GM12875 (cell line): Measurements from ENCODE around the gene KRTAP12-2.
"Not testable (repeated sequence)": the region's sequence is repeated elsewhere in the genome, so short reads cannot be mapped to it uniquely, and the experiment has no call there.

Experiments used
- H3K4me3 ChIP-seq: one replicate; pipeline ENCODE4 v1.5.1; 2011; ENCODE audit warnings: low read depth, low read length, control low read depth
- TF ChIP-seq, protein P1 (sequence below): IDR thresholded peaks from 2 replicates; pipeline ENCODE4 v1.5.1; 2011; ENCODE audit warnings: low read depth, mild to moderate bottlenecking, control low read depth, inconsistent platforms, low read length, moderate library complexity, borderline replicate concordance; ENCODE audit not compliant: insufficient read depth

KRTAP12-2 gene

DNA sequence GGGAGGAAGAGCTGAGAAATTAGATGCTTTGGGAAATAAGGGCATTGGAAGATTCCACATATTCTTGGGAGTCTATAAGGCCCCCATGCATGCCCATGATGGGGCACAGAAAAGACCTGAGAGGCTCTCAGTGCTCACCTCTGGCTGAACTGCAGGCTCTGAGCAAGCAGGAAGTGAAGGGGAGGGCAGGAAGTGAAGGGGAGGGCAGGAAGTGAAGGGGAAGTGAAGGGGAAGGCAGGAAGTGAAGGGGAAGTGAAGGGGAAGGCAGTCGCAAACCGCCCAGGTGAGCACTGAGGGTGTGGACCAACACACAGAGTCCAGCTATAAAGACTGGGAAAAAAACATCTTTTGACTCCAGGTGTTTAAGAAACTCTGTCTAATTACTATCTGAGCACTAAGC is 36.3 kb downstream of the KRTAP12-2 start:
- H3K4me3 ChIP-seq: no peak overlapping the region
- TF ChIP-seq, protein P1, sequence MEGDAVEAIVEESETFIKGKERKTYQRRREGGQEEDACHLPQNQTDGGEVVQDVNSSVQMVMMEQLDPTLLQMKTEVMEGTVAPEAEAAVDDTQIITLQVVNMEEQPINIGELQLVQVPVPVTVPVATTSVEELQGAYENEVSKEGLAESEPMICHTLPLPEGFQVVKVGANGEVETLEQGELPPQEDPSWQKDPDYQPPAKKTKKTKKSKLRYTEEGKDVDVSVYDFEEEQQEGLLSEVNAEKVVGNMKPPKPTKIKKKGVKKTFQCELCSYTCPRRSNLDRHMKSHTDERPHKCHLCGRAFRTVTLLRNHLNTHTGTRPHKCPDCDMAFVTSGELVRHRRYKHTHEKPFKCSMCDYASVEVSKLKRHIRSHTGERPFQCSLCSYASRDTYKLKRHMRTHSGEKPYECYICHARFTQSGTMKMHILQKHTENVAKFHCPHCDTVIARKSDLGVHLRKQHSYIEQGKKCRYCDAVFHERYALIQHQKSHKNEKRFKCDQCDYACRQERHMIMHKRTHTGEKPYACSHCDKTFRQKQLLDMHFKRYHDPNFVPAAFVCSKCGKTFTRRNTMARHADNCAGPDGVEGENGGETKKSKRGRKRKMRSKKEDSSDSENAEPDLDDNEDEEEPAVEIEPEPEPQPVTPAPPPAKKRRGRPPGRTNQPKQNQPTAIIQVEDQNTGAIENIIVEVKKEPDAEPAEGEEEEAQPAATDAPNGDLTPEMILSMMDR: no peak

DNA sequence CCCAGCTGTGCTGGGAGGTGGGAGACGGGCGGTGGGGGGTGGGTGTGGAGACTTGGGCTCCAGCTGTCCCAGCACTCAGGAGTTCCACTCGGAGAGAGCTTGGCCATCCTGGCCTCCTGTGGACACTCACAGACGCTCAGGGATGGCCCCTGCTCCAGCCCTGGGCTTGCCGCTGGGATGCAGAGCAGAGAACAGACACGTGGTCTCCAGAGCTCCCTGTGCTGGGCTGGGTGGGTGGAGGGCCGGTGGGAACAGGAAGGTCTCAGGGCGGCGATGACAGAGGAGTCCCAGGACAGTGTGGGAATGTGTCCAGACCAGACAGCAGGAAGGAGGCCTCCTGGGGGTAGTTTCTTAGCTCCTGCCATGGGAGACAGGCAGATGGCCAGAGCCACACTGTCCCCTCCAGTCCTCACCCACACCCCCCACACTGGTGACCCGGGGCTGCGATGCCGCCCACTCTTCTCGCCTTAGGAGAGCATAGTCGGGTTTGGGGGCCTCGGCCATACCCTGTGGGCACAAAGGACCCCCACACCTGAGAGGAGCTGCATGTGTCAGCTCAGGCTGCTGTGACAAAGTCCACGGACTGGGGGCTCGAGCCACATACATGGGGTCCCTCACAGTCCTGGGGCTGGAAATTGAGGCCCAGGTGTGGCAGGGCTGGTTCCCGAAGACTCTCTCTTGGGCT is 37.9 kb downstream of the KRTAP12-2 start:
- H3K4me3 ChIP-seq: no peak overlapping the region
- TF ChIP-seq, protein P1: no peak

DNA sequence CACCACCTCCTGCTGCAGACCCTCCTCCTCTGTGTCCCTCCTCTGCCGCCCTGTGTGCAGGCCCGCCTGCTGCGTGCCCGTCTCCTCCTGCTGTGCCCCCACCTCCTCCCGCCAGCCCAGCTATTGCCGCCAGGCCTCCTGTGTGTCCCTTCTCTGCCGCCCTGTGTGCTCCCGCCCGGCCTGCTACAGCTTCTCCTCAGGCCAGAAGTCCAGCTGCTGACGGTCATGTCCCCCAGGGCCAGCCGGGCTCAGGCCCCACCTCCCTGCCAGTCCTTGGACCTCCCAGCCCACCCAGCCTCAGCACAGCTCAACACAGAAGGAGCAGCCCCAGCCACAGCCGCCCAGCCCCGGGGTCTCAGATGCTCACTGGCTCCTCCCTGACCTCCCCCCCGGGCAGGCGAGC is 38.9 kb downstream of the KRTAP12-2 start:
- H3K4me3 ChIP-seq: not testable (repeated sequence)

DNA sequence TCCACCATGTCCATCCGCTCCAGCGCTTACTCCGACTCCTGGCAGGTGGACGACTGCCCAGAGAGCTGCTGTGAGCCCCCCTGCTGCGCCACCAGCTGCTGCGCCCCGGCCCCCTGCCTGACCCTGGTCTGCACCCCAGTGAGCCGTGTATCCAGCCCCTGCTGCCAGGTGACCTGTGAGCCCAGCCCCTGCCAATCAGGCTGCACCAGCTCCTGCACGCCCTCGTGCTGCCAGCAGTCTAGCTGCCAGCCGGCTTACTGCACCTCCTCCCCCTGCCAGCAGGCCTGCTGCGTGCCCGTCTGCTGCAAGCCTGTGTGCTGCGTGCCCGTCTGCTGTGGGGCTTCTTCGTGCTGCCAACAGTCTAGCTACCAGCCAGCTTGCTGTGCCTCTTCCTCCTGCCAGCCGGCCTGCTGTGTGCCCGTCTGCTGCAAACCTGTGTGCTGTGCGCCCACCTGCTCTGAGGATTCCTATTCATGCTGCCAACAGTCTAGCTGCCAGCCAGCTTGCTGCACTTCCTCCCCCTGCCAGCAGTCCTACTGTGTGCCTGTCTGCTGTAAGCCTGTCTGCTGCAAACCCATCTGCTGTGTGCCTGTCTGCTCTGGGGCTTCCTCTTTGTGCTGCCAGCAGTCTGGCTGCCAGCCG is 39.4 kb downstream of the KRTAP12-2 start:
- not testable (repeated sequence) for H3K4me3 ChIP-seq

DNA sequence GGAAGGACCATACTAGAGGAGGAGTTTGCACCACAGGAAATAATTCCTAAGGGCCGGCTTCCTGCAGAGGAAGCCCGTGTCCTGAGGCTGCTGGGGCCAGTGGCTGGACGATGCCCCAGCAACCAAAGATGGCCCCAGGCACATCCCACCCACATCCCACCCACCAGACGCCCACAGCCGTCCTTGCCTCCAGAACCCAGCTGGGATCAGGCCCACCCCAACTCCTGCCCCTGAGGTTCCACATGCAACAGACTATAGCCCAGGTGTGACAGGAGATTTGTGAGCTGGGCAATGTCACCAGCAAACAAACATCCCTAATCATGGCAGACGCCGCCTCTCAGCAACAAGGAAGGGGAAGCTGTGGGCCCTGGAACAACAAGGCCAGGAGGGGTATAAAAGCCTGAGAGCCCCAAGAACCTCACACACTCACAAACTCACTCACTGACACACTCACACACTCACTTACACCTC is 40.0 kb downstream of the KRTAP12-2 start, which contains the start of gene KRTAP10-9:
KRTAP10-9 (plus strand) TSS at position 421 of the 471 bp plus-strand sequence. CDS start 79 bp downstream, outside the sequence.
- TF ChIP-seq, protein P1: no peak
- H3K4me3 ChIP-seq: no peak within 1 kb of the TSS

DNA sequence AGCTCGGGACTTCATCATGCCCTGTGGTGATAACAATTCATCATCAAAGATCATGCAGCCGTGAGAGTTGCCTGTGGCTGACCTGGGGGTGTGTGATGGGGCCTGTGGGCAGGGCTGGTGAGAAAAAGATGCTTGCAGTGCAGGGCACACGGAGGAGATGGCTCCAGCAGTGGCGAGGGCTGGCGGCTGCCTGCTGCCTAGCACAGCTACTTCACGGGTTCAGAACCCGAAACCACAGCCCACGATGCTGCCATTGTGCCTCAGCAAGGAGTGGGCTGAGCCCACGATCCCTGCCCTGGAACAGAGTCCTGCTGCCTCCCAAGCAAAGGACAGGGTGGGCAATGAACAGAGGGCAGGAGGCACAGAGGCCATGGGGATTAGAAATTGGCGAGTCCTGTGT is 40.5 kb downstream of the KRTAP12-2 start:
- no peak overlapping the region for H3K4me3 ChIP-seq
- TF ChIP-seq, protein P1: no peak

DNA sequence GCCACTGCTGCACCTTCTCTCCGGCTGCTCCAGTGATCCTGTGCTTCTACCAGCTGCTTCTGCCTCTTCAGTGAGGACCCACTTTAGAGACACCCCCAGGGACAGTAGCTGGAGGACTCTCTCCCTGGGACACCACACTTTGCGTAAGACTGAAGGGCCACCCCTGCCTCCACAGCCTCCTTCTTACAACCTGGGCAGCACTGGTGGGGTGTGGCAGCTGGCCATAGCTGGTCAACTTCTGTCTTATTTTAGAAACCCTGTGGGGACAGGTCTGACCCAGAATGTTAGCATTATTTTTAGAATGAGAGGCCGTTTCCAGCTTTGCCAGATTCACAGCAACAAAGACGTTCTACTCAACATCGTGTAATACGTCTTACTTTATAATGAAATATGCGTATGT is 41.0 kb downstream of the KRTAP12-2 start:
- TF ChIP-seq, protein P1: no peak
- no peak overlapping the region for H3K4me3 ChIP-seq

DNA sequence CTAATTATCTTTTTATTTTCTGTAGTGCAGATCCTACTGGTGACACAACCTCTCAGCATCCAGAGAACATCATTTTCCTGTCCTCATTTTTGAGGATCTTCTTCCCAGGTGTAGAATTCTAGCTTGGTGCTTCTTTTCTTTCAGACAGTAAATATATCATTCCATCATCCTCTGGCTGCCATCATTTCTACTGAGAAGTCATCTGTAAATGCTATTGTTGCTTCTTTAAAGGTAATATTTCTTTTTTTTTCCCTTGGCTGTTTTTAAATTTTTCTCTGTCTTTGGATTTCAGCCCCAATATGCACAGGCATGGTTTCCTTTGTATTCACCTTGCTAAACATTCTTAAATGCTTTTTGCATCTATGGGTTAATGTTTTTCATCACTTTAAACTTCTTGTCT is 43.2 kb downstream of the KRTAP12-2 start:
- TF ChIP-seq, protein P1: no peak
- H3K4me3 ChIP-seq: no peak overlapping the region
